Adipocyte (in vitro differentiated cells): ENCODE measurements around the gene MYEOV.

Experiments
- DNase-seq: peaks from one replicate; pipeline ENCODE4 v3.0.0-alpha.2; 2015; ENCODE audit warnings: low read depth
- H3K27me3 ChIP-seq: replicated peaks from 2 replicates; pipeline ENCODE4 v1.7.0; 2013; ENCODE audit warnings: mild to moderate bottlenecking, low read length, moderate library complexity; ENCODE audit not compliant: control insufficient read depth, insufficient read depth
- H3K36me3 ChIP-seq: 2 replicates; pipeline ENCODE4 v1.7.0; 2013; ENCODE audit warnings: low read length, mild to moderate bottlenecking, moderate library complexity; ENCODE audit not compliant: control insufficient read depth, insufficient read depth, severe bottlenecking
- H3K4me1 ChIP-seq: 2 replicates; pipeline ENCODE4 v1.7.0; 2013; ENCODE audit warnings: mild to moderate bottlenecking, low read length, moderate library complexity; ENCODE audit not compliant: control insufficient read depth, insufficient read depth
- H3K4me3 ChIP-seq: 2 replicates; pipeline ENCODE4 v1.7.0; 2013; ENCODE audit warnings: mild to moderate bottlenecking, low read length, moderate library complexity
- H3K9ac ChIP-seq: 2 replicates; pipeline ENCODE4 v1.7.0; 2013; ENCODE audit warnings: mild to moderate bottlenecking, low read length, moderate library complexity
- H3K9me3 ChIP-seq: 2 replicates; pipeline ENCODE4 v1.7.0; 2013; ENCODE audit warnings: mild to moderate bottlenecking, low read length, moderate library complexity; ENCODE audit not compliant: control insufficient read depth

MYEOV gene

GRCh38 chr11:69268911-69269310 lies 25.0 kb upstream of the MYEOV start:
- H3K36me3 ChIP-seq: no peaks in the 10 kb centered on the region
- peaks cover 38% of the 10 kb centered on the region for H3K27me3 ChIP-seq
- H3K4me3 ChIP-seq: no peak overlapping the region
- no peaks in the 10 kb centered on the region for H3K9me3 ChIP-seq
- no peaks in the 10 kb centered on the region for H3K4me1 ChIP-seq
- H3K9ac ChIP-seq: no peak overlapping the region
- DNase-seq: no peak

GRCh38 chr11:69269388-69269787 lies 24.6 kb upstream of the MYEOV start:
- Histone ChIP-seq H3K27me3 (peaks cover 38% of the 10 kb centered on the region), H3K4me1 (no peaks in the 10 kb centered on the region), H3K9ac (no peak overlapping the region), H3K4me3 (no peak overlapping the region), H3K9me3 (no peaks in the 10 kb centered on the region), H3K36me3 (no peaks in the 10 kb centered on the region)
- DNase-seq: no peak

- Histone ChIP-seq H3K4me1 (no peaks in the 10 kb centered on the region), H3K9me3 (no peaks in the 10 kb centered on the region), H3K9ac (no peak overlapping the region), H3K4me3 (no peak overlapping the region), H3K36me3 (no peaks in the 10 kb centered on the region), H3K27me3 (peaks cover 35% of the 10 kb centered on the region)
- no peak for DNase-seq
Measured at GRCh38 chr11:69269926-69270697, 23.8 kb upstream of the MYEOV start.

GRCh38 chr11:69270941-69271340 lies 23.0 kb upstream of the MYEOV start:
- Histone ChIP-seq H3K9me3 (no peaks in the 10 kb centered on the region), H3K27me3 (peaks cover 40% of the 10 kb centered on the region), H3K9ac (no peak overlapping the region), H3K4me1 (no peaks in the 10 kb centered on the region), H3K4me3 (no peak overlapping the region), H3K36me3 (no peaks in the 10 kb centered on the region)
- no peak for DNase-seq

GRCh38 chr11:69272055-69272454 lies 21.9 kb upstream of the MYEOV start:
- no peaks in the 10 kb centered on the region for H3K4me1 ChIP-seq
- H3K9me3 ChIP-seq: no peaks in the 10 kb centered on the region
- no peak overlapping the region for H3K4me3 ChIP-seq
- no peaks in the 10 kb centered on the region for H3K36me3 ChIP-seq
- DNase-seq: no peak
- no peak overlapping the region for H3K9ac ChIP-seq
- H3K27me3 ChIP-seq: peaks cover 46% of the 10 kb centered on the region

GRCh38 chr11:69272831-69273485 lies 21.0 kb upstream of the MYEOV start:
- H3K9me3 ChIP-seq: no peaks in the 10 kb centered on the region
- H3K36me3 ChIP-seq: no peaks in the 10 kb centered on the region
- no peak overlapping the region for H3K9ac ChIP-seq
- H3K4me1 ChIP-seq: no peaks in the 10 kb centered on the region
- DNase-seq: no peak
- H3K4me3 ChIP-seq: no peak overlapping the region
- H3K27me3 ChIP-seq: peaks cover 51% of the 10 kb centered on the region

- Histone ChIP-seq H3K36me3 (no peaks in the 10 kb centered on the region), H3K9ac (no peak overlapping the region), H3K9me3 (no peaks in the 10 kb centered on the region), H3K27me3 (peaks cover 51% of the 10 kb centered on the region), H3K4me3 (no peak overlapping the region), H3K4me1 (no peaks in the 10 kb centered on the region)
- no peak for DNase-seq
Measured at GRCh38 chr11:69273571-69273970, 20.4 kb upstream of the MYEOV start.

GRCh38 chr11:69274531-69275016 lies 19.4 kb upstream of the MYEOV start:
- no peaks in the 10 kb centered on the region for H3K36me3 ChIP-seq
- peaks cover 51% of the 10 kb centered on the region for H3K27me3 ChIP-seq

GRCh38 chr11:69275178-69275577 lies 18.8 kb upstream of the MYEOV start:
- Histone ChIP-seq H3K9ac (no peak overlapping the region), H3K4me1 (peaks cover 2% of the 10 kb centered on the region), H3K36me3 (no peaks in the 10 kb centered on the region), H3K9me3 (no peaks in the 10 kb centered on the region), H3K27me3 (peaks cover 51% of the 10 kb centered on the region), H3K4me3 (no peak overlapping the region)
- no peak for DNase-seq

More at GRCh38 chr11:69274531-69275016, 19.4 kb upstream of the MYEOV start:
- Histone ChIP-seq H3K9ac (no peak overlapping the region), H3K4me1 (no peaks in the 10 kb centered on the region), H3K9me3 (no peaks in the 10 kb centered on the region), H3K4me3 (no peak overlapping the region)
- no peak for DNase-seq

GRCh38 chr11:69276165-69276564 lies 17.8 kb upstream of the MYEOV start:
- no peak for DNase-seq
- Histone ChIP-seq H3K9me3 (no peaks in the 10 kb centered on the region), H3K4me3 (no peak overlapping the region), H3K4me1 (peaks cover 12% of the 10 kb centered on the region), H3K36me3 (no peaks in the 10 kb centered on the region), H3K9ac (no peak overlapping the region), H3K27me3 (peaks cover 50% of the 10 kb centered on the region)

- no peaks in the 10 kb centered on the region for H3K36me3 ChIP-seq
- H3K4me1 ChIP-seq: peaks cover 19% of the 10 kb centered on the region
- H3K27me3 ChIP-seq: peaks cover 40% of the 10 kb centered on the region
- no peak overlapping the region for H3K9ac ChIP-seq
- DNase-seq: no peak
- H3K4me3 ChIP-seq: no peak overlapping the region
- H3K9me3 ChIP-seq: peaks cover 5% of the 10 kb centered on the region
Measured at GRCh38 chr11:69277074-69277809, 16.7 kb upstream of the MYEOV start.
